ENCODE measurements around the gene RALGDS.

DNA sequence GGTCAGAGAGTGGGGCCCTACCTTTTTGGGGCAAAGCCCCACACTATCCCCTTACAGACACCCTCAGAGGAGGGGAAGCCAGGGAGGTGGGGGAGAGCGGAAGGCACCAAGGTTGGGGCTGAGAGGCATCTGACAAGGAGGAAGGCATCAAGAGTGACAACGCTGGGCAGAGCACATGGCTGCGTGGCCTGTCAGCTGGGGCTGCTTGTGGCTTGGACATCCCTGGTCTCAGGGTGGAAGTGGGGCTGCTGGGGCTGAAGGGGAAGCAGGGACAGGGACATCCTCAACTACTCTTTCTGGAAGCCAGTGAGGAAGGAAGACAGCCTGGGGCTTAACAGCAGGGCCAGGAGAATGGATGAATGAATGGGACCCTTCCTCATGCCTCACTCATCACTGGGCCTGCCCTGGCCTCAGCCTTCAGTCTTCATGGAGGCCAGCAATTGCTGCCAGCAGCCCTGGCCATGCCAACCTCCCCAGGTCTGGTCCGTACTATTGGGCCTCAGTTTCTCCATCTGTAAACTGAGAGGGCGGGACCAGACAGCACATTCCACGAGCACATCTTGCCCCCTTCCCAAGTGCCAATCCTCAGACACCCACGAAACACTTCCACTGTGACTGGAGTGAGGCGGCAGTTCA, 993 bp upstream of the RALGDS start:
- TF ChIP-seq, protein P1, sequence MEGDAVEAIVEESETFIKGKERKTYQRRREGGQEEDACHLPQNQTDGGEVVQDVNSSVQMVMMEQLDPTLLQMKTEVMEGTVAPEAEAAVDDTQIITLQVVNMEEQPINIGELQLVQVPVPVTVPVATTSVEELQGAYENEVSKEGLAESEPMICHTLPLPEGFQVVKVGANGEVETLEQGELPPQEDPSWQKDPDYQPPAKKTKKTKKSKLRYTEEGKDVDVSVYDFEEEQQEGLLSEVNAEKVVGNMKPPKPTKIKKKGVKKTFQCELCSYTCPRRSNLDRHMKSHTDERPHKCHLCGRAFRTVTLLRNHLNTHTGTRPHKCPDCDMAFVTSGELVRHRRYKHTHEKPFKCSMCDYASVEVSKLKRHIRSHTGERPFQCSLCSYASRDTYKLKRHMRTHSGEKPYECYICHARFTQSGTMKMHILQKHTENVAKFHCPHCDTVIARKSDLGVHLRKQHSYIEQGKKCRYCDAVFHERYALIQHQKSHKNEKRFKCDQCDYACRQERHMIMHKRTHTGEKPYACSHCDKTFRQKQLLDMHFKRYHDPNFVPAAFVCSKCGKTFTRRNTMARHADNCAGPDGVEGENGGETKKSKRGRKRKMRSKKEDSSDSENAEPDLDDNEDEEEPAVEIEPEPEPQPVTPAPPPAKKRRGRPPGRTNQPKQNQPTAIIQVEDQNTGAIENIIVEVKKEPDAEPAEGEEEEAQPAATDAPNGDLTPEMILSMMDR (IDR thresholded peaks at IDR 0.05) = no peak
- no peak for TF ChIP-seq EZH2 (IDR thresholded peaks at IDR 0.05; ENCODE audit: borderline replicate concordance, insufficient read depth, low read depth, low read length, poor library complexity, severe bottlenecking)
